GM10248 (cell line): Measurements from ENCODE around the gene RIOK2.

Source experiments
- CTCF ChIA-PET: fragments of 300-600 bp; sonication (Branson Sonifier 250); formaldehyde crosslinking; extraction: SDS; loops from one replicate; lab custom pipeline; 2021; ENCODE audit warnings: antibody characterized with exemption; lab: Yijun Ruan, JAX
- POLR2A ChIA-PET: fragments of 350-650 bp; sonication (Branson Sonifier 250); formaldehyde crosslinking; extraction: SDS; loops from one replicate; lab custom pipeline; 2020; ENCODE audit warnings: antibody characterized with exemption; lab: Yijun Ruan, JAX
- DNase-seq: peaks from one replicate; pipeline ENCODE4 v3.0.0; 2012; ENCODE audit errors: extremely low spot score
- TF ChIP-seq, protein P1 (sequence below): IDR thresholded peaks from 2 replicates; pipeline ENCODE4 v1.5.1; 2012; ENCODE audit warnings: mild to moderate bottlenecking, low read depth; ENCODE audit errors: extremely low read depth, missing control alignments, control extremely low read depth

The RIOK2 gene

DNA sequence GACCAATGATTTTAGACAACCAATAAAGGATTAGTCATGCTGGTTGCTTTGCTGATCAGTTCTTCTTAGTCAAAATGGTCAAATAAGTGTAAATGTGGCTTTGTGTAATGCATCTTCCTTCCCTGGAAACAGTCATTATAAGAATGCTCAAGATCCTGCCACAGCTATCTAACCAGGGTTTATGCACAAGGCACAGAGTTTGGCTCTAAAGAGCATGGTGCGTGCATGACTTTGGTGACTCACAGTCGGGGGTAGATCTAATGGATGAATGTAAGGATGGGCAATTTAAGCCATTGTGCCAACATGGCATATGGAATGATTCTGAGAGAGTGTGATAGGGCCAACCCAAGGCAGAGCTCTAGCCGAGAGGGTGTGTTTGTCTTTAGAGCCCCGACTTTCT, 47.2 kb downstream of the RIOK2 start:
- ChIA-PET CTCF (no interaction called here), POLR2A (no interaction called here)

DNA sequence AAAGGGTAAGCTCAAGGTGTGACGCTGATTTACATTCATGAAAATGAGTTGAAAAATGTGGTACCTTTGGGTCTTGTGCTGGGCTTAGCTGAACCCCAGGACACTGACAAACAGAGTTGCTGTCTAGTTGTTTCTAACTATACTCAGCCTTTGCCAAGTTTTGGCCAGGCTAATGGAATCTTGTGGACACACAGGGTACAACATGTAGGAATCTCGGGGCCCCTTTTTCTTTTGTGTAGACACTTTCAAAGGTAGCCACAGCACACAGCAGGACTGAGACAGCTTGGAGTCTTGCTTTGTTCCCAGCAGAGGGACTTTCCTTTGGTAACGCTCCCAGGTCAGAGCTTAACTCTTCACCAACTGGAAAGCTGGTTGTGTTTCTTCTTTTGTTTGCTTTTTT, 48.4 kb downstream of the RIOK2 start:
- TF ChIP-seq, protein P1, sequence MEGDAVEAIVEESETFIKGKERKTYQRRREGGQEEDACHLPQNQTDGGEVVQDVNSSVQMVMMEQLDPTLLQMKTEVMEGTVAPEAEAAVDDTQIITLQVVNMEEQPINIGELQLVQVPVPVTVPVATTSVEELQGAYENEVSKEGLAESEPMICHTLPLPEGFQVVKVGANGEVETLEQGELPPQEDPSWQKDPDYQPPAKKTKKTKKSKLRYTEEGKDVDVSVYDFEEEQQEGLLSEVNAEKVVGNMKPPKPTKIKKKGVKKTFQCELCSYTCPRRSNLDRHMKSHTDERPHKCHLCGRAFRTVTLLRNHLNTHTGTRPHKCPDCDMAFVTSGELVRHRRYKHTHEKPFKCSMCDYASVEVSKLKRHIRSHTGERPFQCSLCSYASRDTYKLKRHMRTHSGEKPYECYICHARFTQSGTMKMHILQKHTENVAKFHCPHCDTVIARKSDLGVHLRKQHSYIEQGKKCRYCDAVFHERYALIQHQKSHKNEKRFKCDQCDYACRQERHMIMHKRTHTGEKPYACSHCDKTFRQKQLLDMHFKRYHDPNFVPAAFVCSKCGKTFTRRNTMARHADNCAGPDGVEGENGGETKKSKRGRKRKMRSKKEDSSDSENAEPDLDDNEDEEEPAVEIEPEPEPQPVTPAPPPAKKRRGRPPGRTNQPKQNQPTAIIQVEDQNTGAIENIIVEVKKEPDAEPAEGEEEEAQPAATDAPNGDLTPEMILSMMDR = no peak
- DNase-seq = no peak
- CTCF ChIA-PET = interaction anchor here (1.0 to 1.3 kb wide), 3 partner anchors 10 to 266 kb away, joined by 3 read pairs; no protein-coding TSS in a partner anchor
- POLR2A ChIA-PET = no interaction called here

More for the DNA sequence above, 47.2 kb downstream of the RIOK2 start:
- no peak for DNase-seq
- TF ChIP-seq, protein P1 = no peak

DNA sequence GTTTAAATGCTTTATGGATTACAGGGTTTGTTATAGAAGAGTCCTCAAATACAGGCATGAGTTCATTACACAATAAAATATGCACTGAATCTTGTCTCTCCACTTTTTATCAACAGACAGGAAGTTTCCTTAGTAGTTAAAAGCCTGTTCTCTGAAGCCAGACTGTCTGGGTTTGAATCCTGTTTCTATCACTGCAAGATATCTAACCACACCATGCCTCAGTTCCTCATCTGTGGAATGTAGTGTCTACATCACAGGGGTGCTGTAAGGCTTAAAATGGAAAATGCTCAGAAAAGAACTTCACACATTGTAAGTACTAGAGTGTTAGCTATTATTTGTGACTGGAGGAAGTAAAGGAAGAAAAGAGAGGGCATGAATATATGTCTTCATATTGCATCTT, 49.9 kb downstream of the RIOK2 start:
- TF ChIP-seq, protein P1 = no peak
- POLR2A ChIA-PET = no interaction called here

DNA sequence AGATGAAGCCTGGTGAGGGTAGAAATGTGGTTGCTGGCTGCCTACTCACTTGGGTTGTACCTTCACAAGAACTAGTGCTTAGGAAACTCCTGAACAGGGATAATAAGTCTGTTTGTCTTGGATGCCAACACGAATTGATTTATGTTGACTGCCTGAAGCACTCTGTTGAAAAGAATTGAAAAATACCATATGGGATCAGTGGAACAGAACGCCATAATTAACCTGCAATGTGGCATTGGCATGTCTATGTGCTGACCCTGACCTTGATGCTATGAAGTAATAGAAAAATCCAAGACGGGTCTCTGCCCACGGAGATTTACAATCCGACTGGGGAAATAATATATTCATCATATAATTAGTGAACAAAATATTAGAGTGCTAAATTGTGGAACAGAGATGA, 51.1 kb downstream of the RIOK2 start:
- ChIA-PET POLR2A (no interaction called here), CTCF (interaction anchor here (0.8 to 2.9 kb wide), 2 partner anchors 9 to 263 kb away, joined by 3 to 11 read pairs; no protein-coding TSS in a partner anchor)

More for the DNA sequence above, 49.9 kb downstream of the RIOK2 start:
- no peak for DNase-seq
- CTCF ChIA-PET = interaction anchor here (1.0 to 2.9 kb wide), 2 partner anchors 8 to 9 kb away, joined by 3 to 11 read pairs; partner anchors contain the start of gene LIX1

GRCh38 chr5:97131139-97131710, 51.8 kb downstream of the RIOK2 start:
- ChIA-PET CTCF (interaction anchor here (0.7 to 2.9 kb wide), 4 partner anchors 10 to 263 kb away, joined by 3 to 11 read pairs (median 4); no protein-coding TSS in a partner anchor), POLR2A (no interaction called here)
- no peak for DNase-seq
- TF ChIP-seq, protein P1 = no peak

More for the DNA sequence above, 51.1 kb downstream of the RIOK2 start:
- DNase-seq = no peak
- TF ChIP-seq, protein P1 = no peak

DNA sequence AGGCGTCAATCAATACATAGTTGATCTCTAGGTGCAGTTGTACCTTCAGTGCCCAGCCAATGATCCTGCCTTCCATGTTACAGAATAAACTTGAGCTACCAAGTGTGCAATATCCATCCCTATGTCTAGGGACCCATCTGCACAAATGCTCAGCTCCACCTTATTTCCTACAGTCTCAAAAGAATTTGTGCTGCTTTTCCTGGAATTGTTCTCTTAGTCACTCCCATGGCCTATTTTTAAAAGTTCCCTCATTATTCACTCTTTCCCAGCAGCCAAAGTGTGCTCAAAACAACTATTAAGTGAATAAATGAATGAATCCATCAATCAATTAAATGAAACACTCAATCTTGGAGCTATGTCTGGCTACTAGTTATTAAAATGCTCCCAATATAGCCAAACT, 55.3 kb downstream of the RIOK2 start:
- DNase-seq = no peak
- ChIA-PET POLR2A (no interaction called here), CTCF (interaction anchor here (1.2 kb wide), 2 partner anchors 11 to 15 kb away, joined by 3 read pairs; partner anchors contain the start of gene LIX1)
- TF ChIP-seq, protein P1 = no peak
